Left lung (tissue), 10 donors: ENCODE measurements around the gene KIAA1549. TPM values are rescaled to one million over a fixed set of nuclear protein-coding genes. Genes with fewer than 3 reads are reported as not detected.

Experiments
- ATAC-seq: fragments of 200-7000 bp; cut with Tn5 transposase; one replicate; pipeline ENCODE4 v1.9.1; 2020; ENCODE audit warnings: moderate library complexity
- DNase-seq, 4 donors: peaks; one replicate each; pipeline ENCODE4 v3.0.0-alpha.2; 2013 to 2020
- H3K27ac ChIP-seq, 2 donors: fragments of 200-600 bp; sonication (generic) in 1 of 2; one replicate each; pipeline versions ENCODE4 v1.5.0 to v1.8.0; 2020 to 2021
- H3K27me3 ChIP-seq, 2 donors: fragments of 200-600 bp; sonication (generic) in 1 of 2; one replicate each; pipeline versions ENCODE4 v1.5.0 to v1.8.0; 2020 to 2021
- H3K36me3 ChIP-seq, 2 donors: fragments of 200-600 bp; sonication (generic) in 1 of 2; one replicate each; pipeline versions ENCODE4 v1.5.0 to v1.8.0; 2020 to 2021
- H3K4me1 ChIP-seq, 2 donors: fragments of 200-600 bp; one replicate each; pipeline ENCODE4 v1.8.0; 2021
- H3K4me3 ChIP-seq, 2 donors: fragments of 200-600 bp; sonication (generic) in 1 of 2; one replicate each; pipeline versions ENCODE4 v1.5.0 to v1.8.0; 2020 to 2021; ENCODE audit warnings: mild to moderate bottlenecking in 1 of 2
- H3K9me3 ChIP-seq, 2 donors: fragments of 200-600 bp; sonication (generic) in 1 of 2; one replicate each; pipeline versions ENCODE4 v1.5.0 to v1.8.0; 2020 to 2021
- intact Hi-C, 2 donors: fragments of 100-400 bp; cut with DNase I; formaldehyde crosslinking; loops; one replicate each; pipeline versions ENCODE4 v1.11.2 to v1.14.2; 2022
- polyA plus RNA-seq, 6 donors: library from polyadenylated mRNA; unstranded; fragments of 120-200 nt; gene quantifications; one replicate each; pipeline ENCODE4 v1.2.1, GENCODE V29; 2013; ENCODE audit not compliant: insufficient read length in 6 of 6
- total RNA-seq, 2 donors: library from RNA; stranded (reverse); fragmentation: NEBNext Ultra II Directional; extraction: Animal tissue kit (Norgen Biotek cat#: 25700); gene quantifications; one replicate each; pipeline ENCODE4 v1.2.1, GENCODE V29; 2021
- TF ChIP-seq, protein P1 (sequence below), 2 donors: fragments of 200-600 bp; sonication (generic) in 1 of 2; IDR thresholded peaks; one replicate each; pipeline versions ENCODE4 v1.5.0 to v1.8.0; 2021; ENCODE audit warnings: antibody characterized with exemption in 2 of 2
- donor health status: DM: no; HTN: yes; CAD: no.
- donor health status: DM: no; HTN: no; CAD: no.

KIAA1549 gene
- total and polyA plus RNA-seq, 8 donors = 4.1 to 16.9 (median 14.9) TPM

DNA sequence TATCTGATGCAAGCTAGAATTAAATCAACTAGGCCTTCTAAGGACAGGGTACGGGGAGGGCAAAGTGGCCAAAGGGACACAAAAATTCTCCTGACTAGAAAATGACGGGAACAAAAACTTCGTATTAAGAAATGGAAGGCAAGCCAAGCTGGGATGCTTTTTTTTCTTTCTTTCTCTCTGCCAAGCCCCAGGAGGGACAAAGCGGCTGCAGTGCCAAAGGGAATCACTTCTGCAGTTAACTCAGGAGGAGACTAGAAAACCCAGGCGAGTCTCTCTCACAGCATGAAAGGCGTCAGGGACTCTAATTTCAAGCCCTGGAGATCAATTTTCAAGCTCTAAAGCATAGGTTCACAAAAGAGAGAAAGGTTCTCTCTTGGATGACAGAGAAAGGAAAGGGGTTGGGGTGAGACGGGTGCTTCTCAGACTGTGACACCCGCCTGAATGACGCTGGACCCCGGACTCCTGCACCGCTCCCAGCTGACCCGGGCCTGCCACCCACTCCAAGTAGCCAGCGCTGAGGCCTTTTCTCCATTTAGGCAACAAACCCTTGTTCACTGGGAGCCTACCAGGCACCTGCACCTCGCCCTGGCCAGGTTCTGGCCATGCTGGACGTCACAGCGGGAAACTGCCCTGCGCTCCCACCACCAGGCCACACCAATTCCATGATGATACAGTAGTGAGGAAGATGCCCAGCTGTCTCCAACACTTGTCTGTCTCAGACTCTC, 56.5 kb downstream of the KIAA1549 start:
- intact Hi-C loops = no loop called here
- ATAC-seq = no peak
- H3K9me3 ChIP-seq = no peaks in the 10 kb centered on the region
- H3K27me3 ChIP-seq = no peaks in the 10 kb centered on the region
- no peaks in the 10 kb centered on the region for H3K36me3 ChIP-seq
- no peak overlapping the region for H3K27ac ChIP-seq
- no peak overlapping the region for H3K4me3 ChIP-seq
- TF ChIP-seq, protein P1, sequence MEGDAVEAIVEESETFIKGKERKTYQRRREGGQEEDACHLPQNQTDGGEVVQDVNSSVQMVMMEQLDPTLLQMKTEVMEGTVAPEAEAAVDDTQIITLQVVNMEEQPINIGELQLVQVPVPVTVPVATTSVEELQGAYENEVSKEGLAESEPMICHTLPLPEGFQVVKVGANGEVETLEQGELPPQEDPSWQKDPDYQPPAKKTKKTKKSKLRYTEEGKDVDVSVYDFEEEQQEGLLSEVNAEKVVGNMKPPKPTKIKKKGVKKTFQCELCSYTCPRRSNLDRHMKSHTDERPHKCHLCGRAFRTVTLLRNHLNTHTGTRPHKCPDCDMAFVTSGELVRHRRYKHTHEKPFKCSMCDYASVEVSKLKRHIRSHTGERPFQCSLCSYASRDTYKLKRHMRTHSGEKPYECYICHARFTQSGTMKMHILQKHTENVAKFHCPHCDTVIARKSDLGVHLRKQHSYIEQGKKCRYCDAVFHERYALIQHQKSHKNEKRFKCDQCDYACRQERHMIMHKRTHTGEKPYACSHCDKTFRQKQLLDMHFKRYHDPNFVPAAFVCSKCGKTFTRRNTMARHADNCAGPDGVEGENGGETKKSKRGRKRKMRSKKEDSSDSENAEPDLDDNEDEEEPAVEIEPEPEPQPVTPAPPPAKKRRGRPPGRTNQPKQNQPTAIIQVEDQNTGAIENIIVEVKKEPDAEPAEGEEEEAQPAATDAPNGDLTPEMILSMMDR (IDR thresholded peaks at IDR 0.05) = no peak
- peak in 2 of 4 donors; percentile 22 to 44 for DNase-seq
- H3K4me1 ChIP-seq = no peaks in the 10 kb centered on the region

DNA sequence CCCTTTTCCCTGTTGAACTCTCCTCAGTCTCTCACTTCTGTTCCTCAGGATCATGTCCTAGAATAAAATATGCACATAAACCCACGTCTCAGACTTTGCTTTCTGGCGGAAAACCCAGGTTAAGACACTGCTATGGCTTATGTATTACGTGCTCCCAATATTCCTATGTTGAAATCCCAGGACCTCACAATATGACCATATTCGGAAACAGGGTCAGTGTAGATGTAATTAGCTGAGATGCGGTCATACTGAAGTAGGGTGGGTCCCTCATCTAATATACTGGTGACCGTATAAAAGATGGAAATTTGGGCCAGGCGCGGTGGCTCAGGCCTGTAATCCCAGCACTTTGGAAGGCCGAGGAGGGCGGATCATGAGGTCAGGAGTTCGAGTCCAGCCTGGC, 59.9 kb downstream of the KIAA1549 start:
- DNase-seq (no peak), ATAC-seq (no peak)
- no peaks in the 10 kb centered on the region for H3K4me1 ChIP-seq
- intact Hi-C loops = no loop called here
- H3K4me3 ChIP-seq = no peak overlapping the region
- no peaks in the 10 kb centered on the region for H3K36me3 ChIP-seq
- no peaks in the 10 kb centered on the region for H3K9me3 ChIP-seq
- TF ChIP-seq, protein P1 (IDR thresholded peaks at IDR 0.05) = no peak
- no peak overlapping the region for H3K27ac ChIP-seq
- H3K27me3 ChIP-seq = no peaks in the 10 kb centered on the region

DNA sequence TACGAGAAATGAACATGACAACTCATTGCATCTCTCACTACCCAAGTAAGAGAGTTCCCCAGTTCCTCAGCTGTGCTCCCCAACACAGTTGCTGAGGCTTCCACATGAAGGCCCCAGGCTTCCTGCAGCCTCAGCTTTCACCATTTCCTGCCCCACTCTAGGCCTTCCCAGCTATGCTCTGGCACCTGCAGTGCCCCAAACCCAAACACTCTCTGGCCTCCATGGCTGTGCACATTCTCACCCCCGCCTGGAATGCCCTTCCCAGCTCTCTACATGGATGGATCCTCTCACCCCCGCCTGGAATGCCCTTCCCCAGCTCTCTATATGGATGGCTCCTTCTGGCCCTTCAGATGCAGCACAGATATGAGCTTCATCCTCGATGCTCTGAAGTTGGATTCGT, 61.3 kb downstream of the KIAA1549 start:
- no peak overlapping the region for H3K27ac ChIP-seq
- ATAC-seq (no peak), DNase-seq (no peak)
- H3K27me3 ChIP-seq = no peaks in the 10 kb centered on the region
- H3K36me3 ChIP-seq = no peaks in the 10 kb centered on the region
- H3K9me3 ChIP-seq = no peaks in the 10 kb centered on the region
- TF ChIP-seq, protein P1 (IDR thresholded peaks at IDR 0.05) = no peak
- H3K4me3 ChIP-seq = no peak overlapping the region
- no peaks in the 10 kb centered on the region for H3K4me1 ChIP-seq
- intact Hi-C loops = no loop called here

DNA sequence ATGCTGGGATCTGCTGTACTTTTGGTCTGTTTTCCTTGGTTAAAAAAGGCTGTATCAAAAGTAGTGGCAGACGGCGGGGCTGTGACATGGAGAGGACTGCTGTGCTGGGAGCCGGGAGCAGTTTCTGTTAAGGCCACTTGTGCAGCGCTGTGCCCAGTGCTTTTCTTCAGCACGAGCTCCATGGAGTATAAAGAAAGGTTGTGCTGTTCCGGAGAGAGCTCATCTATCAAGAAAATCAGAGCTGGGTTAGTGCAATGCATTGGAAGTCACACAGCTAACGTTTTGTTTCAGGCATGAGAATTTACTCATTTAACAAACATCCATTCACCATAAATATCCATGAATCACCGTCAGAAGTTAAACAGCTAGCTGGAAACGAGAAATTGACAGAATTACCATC, 62.0 kb downstream of the KIAA1549 start:
- ATAC-seq (no peak), DNase-seq (no peak)
- Histone ChIP-seq H3K4me3 (no peak overlapping the region), H3K36me3 (no peaks in the 10 kb centered on the region), H3K9me3 (no peaks in the 10 kb centered on the region), H3K4me1 (no peaks in the 10 kb centered on the region), H3K27me3 (no peaks in the 10 kb centered on the region), H3K27ac (no peak overlapping the region)
- TF ChIP-seq, protein P1 (IDR thresholded peaks at IDR 0.05) = no peak
- intact Hi-C loops = no loop called here

DNA sequence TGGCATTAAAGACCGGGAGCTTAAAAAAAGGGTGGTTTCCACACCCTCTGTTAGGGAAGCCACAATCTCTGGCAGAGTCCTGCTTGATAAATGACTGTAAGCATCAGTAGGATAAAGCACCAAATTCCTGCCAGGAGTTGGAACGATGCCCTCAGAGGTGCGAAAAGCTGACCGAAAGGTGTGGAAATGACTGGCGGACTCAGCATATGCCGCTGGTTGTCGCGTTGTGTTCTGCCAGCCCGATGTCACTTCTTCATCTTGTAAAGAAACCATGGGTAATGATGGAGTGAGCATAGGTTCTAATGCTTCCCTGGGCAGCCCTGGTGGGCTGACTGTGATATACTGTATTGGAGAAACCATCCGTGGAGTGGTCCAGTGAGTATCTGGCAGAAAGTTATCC, 62.4 kb downstream of the KIAA1549 start:
- TF ChIP-seq, protein P1 (IDR thresholded peaks at IDR 0.05) = no peak

More for the DNA sequence above, 62.4 kb downstream of the KIAA1549 start:
- Histone ChIP-seq H3K36me3 (no peaks in the 10 kb centered on the region), H3K27ac (no peak overlapping the region), H3K4me3 (no peak overlapping the region), H3K9me3 (no peaks in the 10 kb centered on the region), H3K27me3 (no peaks in the 10 kb centered on the region), H3K4me1 (no peaks in the 10 kb centered on the region)
- intact Hi-C loops = no loop called here
- no peak for DNase-seq
- ATAC-seq = no peak
